HG03108 (cell line): ENCODE data around the gene GNPAT.

Experiments used
- ATAC-seq: cut with Tn5 transposase; IDR thresholded peaks from one replicate; pipeline ENCODE4 v1.9.1; 2021; ENCODE audit warnings: moderate library complexity; ENCODE audit not compliant: unreplicated experiment

Gene GNPAT

GRCh38 chr1:231240883-231241735 lies at the start of gene GNPAT:
Gene GNPAT (plus strand): TSS chr1:231241212. CDS start chr1:231241379, 167 bp downstream.
- peak; percentile 95 for ATAC-seq

- ATAC-seq = no peak
These were observed 48.3 kb upstream of the GNPAT start for GRCh38 chr1:231192620-231193163.

GRCh38 chr1:231193710-231194340 lies 47.2 kb upstream of the GNPAT start:
- ATAC-seq = no peak

- no peak for ATAC-seq
These were observed 46.6 kb upstream of the GNPAT start for GRCh38 chr1:231194476-231194842.

GRCh38 chr1:231194843-231195516 lies 46.0 kb upstream of the GNPAT start:
- no peak for ATAC-seq

- ATAC-seq = no peak
These were observed 44.7 kb upstream of the GNPAT start for GRCh38 chr1:231196307-231196706.

- no peak for ATAC-seq
These were observed 44.3 kb upstream of the GNPAT start for GRCh38 chr1:231196728-231197127.

GRCh38 chr1:231199868-231200267 lies 41.1 kb upstream of the GNPAT start:
- ATAC-seq = no peak

GRCh38 chr1:231200388-231201031 lies 40.5 kb upstream of the GNPAT start:
- ATAC-seq = no peak

GRCh38 chr1:231201375-231201978 lies 39.5 kb upstream of the GNPAT start:
- ATAC-seq = no peak

- no peak for ATAC-seq
These were observed 38.9 kb upstream of the GNPAT start for GRCh38 chr1:231201979-231202633.

GRCh38 chr1:231203259-231204057 lies 37.6 kb upstream of the GNPAT start:
- ATAC-seq = no peak

- no peak for ATAC-seq
These were observed 34.2 kb upstream of the GNPAT start for GRCh38 chr1:231206856-231207255.

- no peak for ATAC-seq
These were observed 33.6 kb upstream of the GNPAT start for GRCh38 chr1:231207437-231207836.

GRCh38 chr1:231208980-231209379 lies 32.0 kb upstream of the GNPAT start:
- no peak for ATAC-seq

- no peak for ATAC-seq
These were observed 31.5 kb upstream of the GNPAT start for GRCh38 chr1:231209531-231209930.

- no peak for ATAC-seq
These were observed 30.9 kb upstream of the GNPAT start for GRCh38 chr1:231210126-231210525.

GRCh38 chr1:231211005-231211857 lies 29.8 kb upstream of the GNPAT start:
- peak; percentile 96 for ATAC-seq
